ENCODE measurements around the gene MAT2A.

- TF ChIP-seq SIN3B (IDR thresholded peaks at IDR 0.05; ENCODE audit: low read depth) (no peak), ZBTB7A (IDR thresholded peaks at IDR 0.05; ENCODE audit: borderline replicate concordance, control insufficient read depth, low read depth, low read length) (no peak), FOXK2 (conservative IDR thresholded peaks at IDR 0.05 in 1 of 2, IDR thresholded peaks at IDR 0.05 in 1 of 2; ENCODE audit: low read depth in 2 of 2) (no peak), AFF4 (CRISPR knock-in tag; IDR thresholded peaks at IDR 0.05) (no peak), SLC30A9 (CRISPR knock-in tag; IDR thresholded peaks at IDR 0.05) (no peak), ZNF232 (CRISPR knock-in tag; IDR thresholded peaks at IDR 0.05) (no peak)
Measured at GRCh38 chr2:85516653-85517389, 22.1 kb upstream of the MAT2A start.

All from K562 (cell line).